Activated naive CD8-positive, alpha-beta T cell treated with anti-CD3 and anti-CD28 coated beads, Interleukin-2, amount 10 ng/mL, durations not matched to agents 7 days and 5 days (primary cell): ENCODE data around the gene SFXN4. TPM values are rescaled to one million over a fixed set of nuclear protein-coding genes. Genes with fewer than 3 reads are reported as not detected.

Source experiments
- ATAC-seq: fragments of 150-1000 bp; cut with Tn5 transposase; one replicate; pipeline ENCODE4 v1.10.0; 2021; ENCODE audit warnings: low read depth, moderate library complexity
- POLR2A ChIA-PET: fragments of 350-600 bp; sonication (Branson Sonifier 250); formaldehyde crosslinking; loops from one replicate; lab custom pipeline; 2021; ENCODE audit warnings: antibody characterized with exemption; lab: Charles Lee
- DNase-seq: peaks from one replicate; pipeline ENCODE4 v3.0.0; 2021
- H3K27ac Mint-ChIP-seq: one replicate; pipeline ENCODE4 v1.8.0; 2022; ENCODE audit warnings: mild to moderate bottlenecking, mixed read lengths
- H3K27me3 Mint-ChIP-seq: one replicate; pipeline ENCODE4 v1.8.0; 2022; ENCODE audit warnings: mild to moderate bottlenecking, moderate library complexity, mixed read lengths
- H3K36me3 Mint-ChIP-seq: one replicate; pipeline ENCODE4 v1.8.0; 2021; ENCODE audit warnings: mild to moderate bottlenecking, mixed read lengths
- H3K4me1 Mint-ChIP-seq: one replicate; pipeline ENCODE4 v1.8.0; 2021; ENCODE audit warnings: mixed read lengths
- H3K4me3 Mint-ChIP-seq: one replicate; pipeline ENCODE4 v1.8.0; 2022; ENCODE audit warnings: mild to moderate bottlenecking, moderate library complexity, mixed read lengths
- H3K9me3 Mint-ChIP-seq: one replicate; pipeline ENCODE4 v1.8.0; 2021; ENCODE audit warnings: mixed read lengths
- total RNA-seq, 2 experiments: library from RNA; stranded (reverse); gene quantifications; one replicate each; pipeline ENCODE4 v1.2.3, GENCODE V29; 2021

SFXN4 gene
- 10 to 100 TPM; 23.2 to 24.1 TPM for total RNA-seq

- H3K36me3 Mint-ChIP-seq = peaks cover 23% of the 10 kb centered on the region
- peak within 1 kb of the TSS; percentile 92 for H3K4me3 Mint-ChIP-seq
- DNase-seq (peak; percentile 92), ATAC-seq (peak; percentile 91)
- H3K9me3 Mint-ChIP-seq = no peaks in the 10 kb centered on the region
- peaks cover 29% of the 10 kb centered on the region for H3K4me1 Mint-ChIP-seq
- no peaks in the 10 kb centered on the region for H3K27me3 Mint-ChIP-seq
- peak within 1 kb of the TSS; percentile 96 for H3K27ac Mint-ChIP-seq
- POLR2A ChIA-PET = interaction anchor here (0.7 to 3.0 kb wide), 16 partner anchors 14 to 706 kb away, joined by 3 to 12 read pairs (median 4); partner anchors contain the start of genes DENND10 and GRK5
Measured at GRCh38 chr10:119165171-119166117, at the start of gene SFXN4. SFXN4 (minus strand) TSS chr10:119165714; CDS start chr10:119165647, 67 bp downstream.

GRCh38 chr10:119211625-119212441 lies 46.3 kb upstream of the SFXN4 start:
- Mint-ChIP-seq H3K27ac (peak overlapping the region; percentile 94), H3K9me3 (no peaks in the 10 kb centered on the region), H3K27me3 (no peaks in the 10 kb centered on the region), H3K4me3 (peak overlapping the region; percentile 83), H3K4me1 (peaks cover 56% of the 10 kb centered on the region), H3K36me3 (peaks cover 5% of the 10 kb centered on the region)
- POLR2A ChIA-PET = interaction anchor here (0.6 to 1.6 kb wide), 8 partner anchors 47 to 553 kb away, joined by 3 to 11 read pairs (median 4); partner anchors contain the start of genes RGS10 and SFXN4
- peak; percentile 0 for ATAC-seq
- no peak for DNase-seq

GRCh38 chr10:119211176-119211575 lies 45.7 kb upstream of the SFXN4 start:
- H3K4me3 Mint-ChIP-seq = peak overlapping the region; percentile 83
- DNase-seq (no peak), ATAC-seq (no peak)
- peak overlapping the region; percentile 94 for H3K27ac Mint-ChIP-seq
- peaks cover 5% of the 10 kb centered on the region for H3K36me3 Mint-ChIP-seq
- no peaks in the 10 kb centered on the region for H3K27me3 Mint-ChIP-seq
- H3K4me1 Mint-ChIP-seq = peaks cover 60% of the 10 kb centered on the region
- POLR2A ChIA-PET = interaction anchor here (0.6 to 1.6 kb wide), 6 partner anchors 46 to 204 kb away, joined by 3 to 11 read pairs (median 4); partner anchors contain the start of gene SFXN4
- no peaks in the 10 kb centered on the region for H3K9me3 Mint-ChIP-seq

DNA sequence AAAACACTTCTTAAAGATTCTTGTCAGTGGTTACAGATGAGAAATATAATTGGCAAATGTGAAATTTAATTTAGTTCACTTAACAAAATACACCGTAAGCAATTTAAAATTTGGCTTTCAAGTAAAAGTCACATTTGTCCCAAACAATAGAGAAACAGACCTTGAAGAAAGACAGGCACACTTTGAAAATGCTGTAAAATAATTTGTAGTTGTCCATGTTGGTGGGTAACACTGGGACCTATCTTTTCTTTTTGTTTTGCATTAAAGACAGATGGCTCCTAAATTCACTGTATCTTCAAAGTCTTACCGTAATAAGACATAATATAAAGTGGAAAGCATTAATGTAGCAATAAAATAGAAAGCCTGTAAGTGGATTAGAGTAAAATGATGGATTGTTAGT lies 45.1 kb upstream of the SFXN4 start:
- POLR2A ChIA-PET = interaction anchor here (1.6 to 2.9 kb wide), 3 partner anchors 79 to 96 kb away, joined by 5 to 10 read pairs (median 10); no protein-coding TSS in a partner anchor
- Mint-ChIP-seq H3K4me3 (no peak overlapping the region), H3K4me1 (peaks cover 63% of the 10 kb centered on the region), H3K27me3 (no peaks in the 10 kb centered on the region), H3K27ac (peak overlapping the region; percentile 94), H3K36me3 (peaks cover 5% of the 10 kb centered on the region), H3K9me3 (no peaks in the 10 kb centered on the region)
- no peak for ATAC-seq
- DNase-seq = no peak

- no peak for ATAC-seq
- Mint-ChIP-seq H3K4me3 (peak overlapping the region; percentile 97), H3K4me1 (peaks cover 59% of the 10 kb centered on the region), H3K9me3 (no peaks in the 10 kb centered on the region), H3K27me3 (no peaks in the 10 kb centered on the region), H3K36me3 (peaks cover 5% of the 10 kb centered on the region), H3K27ac (peak overlapping the region; percentile 90)
- POLR2A ChIA-PET = interaction anchor here (0.5 to 2.9 kb wide), 4 partner anchors 65 to 366 kb away, joined by 3 to 10 read pairs (median 6); no protein-coding TSS in a partner anchor
- no peak for DNase-seq
Measured at GRCh38 chr10:119209736-119210355, 44.3 kb upstream of the SFXN4 start.

DNA sequence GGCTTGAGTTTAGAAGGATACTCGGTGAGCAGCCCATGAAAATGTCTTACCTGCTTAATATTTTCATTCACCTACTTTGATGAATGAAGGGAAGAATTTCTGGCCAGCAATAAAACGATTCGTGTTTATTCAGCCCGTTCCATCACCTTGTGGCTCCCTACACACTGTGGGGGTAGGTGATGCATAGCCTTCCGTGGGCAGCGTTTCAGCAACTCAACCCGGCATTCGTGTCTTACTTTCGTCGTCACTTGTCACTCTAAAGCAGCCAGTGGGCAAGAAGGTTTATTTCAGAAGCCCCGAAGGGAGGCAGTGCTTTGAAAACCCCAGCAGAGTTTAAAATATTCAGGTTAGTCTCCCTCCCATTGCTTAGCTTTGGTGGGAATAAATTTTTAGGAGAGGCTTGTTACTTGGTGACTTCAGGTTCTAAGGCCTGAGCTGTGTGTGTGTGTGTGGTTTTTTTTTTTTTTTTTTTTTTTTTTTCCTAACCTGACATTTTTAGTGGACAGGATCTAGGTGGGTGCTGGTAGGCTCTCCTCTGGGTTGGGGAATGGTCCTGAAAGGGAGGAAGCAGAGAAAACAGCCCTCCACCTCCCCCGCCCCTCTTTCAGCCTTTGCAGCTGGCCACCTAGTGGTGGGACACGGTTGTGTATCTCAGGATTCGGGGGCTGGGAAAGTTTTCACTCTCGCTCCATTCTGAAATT lies 43.7 kb upstream of the SFXN4 start:
- H3K27me3 Mint-ChIP-seq = no peaks in the 10 kb centered on the region
- ATAC-seq (no peak), DNase-seq (peak; percentile 61)
- H3K4me3 Mint-ChIP-seq = peak overlapping the region; percentile 97
- H3K9me3 Mint-ChIP-seq = no peaks in the 10 kb centered on the region
- H3K4me1 Mint-ChIP-seq = peaks cover 58% of the 10 kb centered on the region
- peak overlapping the region; percentile 90 for H3K27ac Mint-ChIP-seq
- peaks cover 4% of the 10 kb centered on the region for H3K36me3 Mint-ChIP-seq
- POLR2A ChIA-PET = interaction anchor here (0.5 to 2.9 kb wide), 7 partner anchors 22 to 367 kb away, joined by 3 to 10 read pairs (median 4); no protein-coding TSS in a partner anchor

GRCh38 chr10:119208553-119208940 lies 43.0 kb upstream of the SFXN4 start:
- no peaks in the 10 kb centered on the region for H3K9me3 Mint-ChIP-seq
- peaks cover 52% of the 10 kb centered on the region for H3K4me1 Mint-ChIP-seq
- peak overlapping the region; percentile 97 for H3K4me3 Mint-ChIP-seq
- H3K27ac Mint-ChIP-seq = peak overlapping the region; percentile 90
- peaks cover 2% of the 10 kb centered on the region for H3K36me3 Mint-ChIP-seq
- no peaks in the 10 kb centered on the region for H3K27me3 Mint-ChIP-seq
- DNase-seq (no peak), ATAC-seq (no peak)
- POLR2A ChIA-PET = interaction anchor here (1.3 to 2.9 kb wide), 3 partner anchors 93 to 324 kb away, joined by 4 to 10 read pairs (median 10); no protein-coding TSS in a partner anchor

GRCh38 chr10:119207713-119208552 lies 42.4 kb upstream of the SFXN4 start:
- Mint-ChIP-seq H3K36me3 (peaks cover 2% of the 10 kb centered on the region), H3K9me3 (no peaks in the 10 kb centered on the region), H3K4me3 (peak overlapping the region; percentile 97), H3K4me1 (peaks cover 49% of the 10 kb centered on the region), H3K27me3 (no peaks in the 10 kb centered on the region), H3K27ac (peak overlapping the region; percentile 90)
- POLR2A ChIA-PET = interaction anchor here (0.6 to 2.9 kb wide), 16 partner anchors 18 to 518 kb away, joined by 3 to 25 read pairs (median 6); partner anchors contain the start of genes INPP5F, RGS10 and SFXN4
- ATAC-seq = peak; percentile 4
- DNase-seq = peak; percentile 75

DNA sequence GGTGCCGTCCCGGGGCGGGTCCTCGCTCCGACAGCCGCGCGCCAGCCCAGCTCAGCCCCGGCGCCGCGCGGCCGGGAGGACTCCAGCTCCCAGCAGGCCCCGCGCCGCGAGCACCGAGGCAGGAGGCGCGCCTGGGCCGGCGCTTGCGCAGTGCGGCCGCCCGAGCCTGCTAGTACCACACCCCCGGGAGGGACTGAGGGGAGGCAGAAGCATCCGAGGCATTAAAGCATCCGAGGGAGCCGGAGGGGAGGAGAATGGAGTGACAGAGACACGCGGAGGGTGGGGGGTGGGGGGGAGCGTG lies 41.8 kb upstream of the SFXN4 start, which contains the start of gene GRK5:
Gene GRK5, plus strand, starts transcription at position 206 of the 301 bp plus-strand sequence. CDS start 347 bp downstream, outside the sequence.
- peak; percentile 89 for ATAC-seq

GRCh38 chr10:119206603-119207365 lies 41.3 kb upstream of the SFXN4 start:
- ATAC-seq = peak; percentile 37
- POLR2A ChIA-PET = interaction anchor here (0.6 to 2.4 kb wide), 31 partner anchors 9 to 519 kb away, joined by 3 to 25 read pairs (median 4); partner anchors contain the start of genes BAG3, DENND10, INPP5F and RGS10
- H3K4me3 Mint-ChIP-seq = peak overlapping the region; percentile 96

More for the DNA sequence above, 41.8 kb upstream of the SFXN4 start, which contains the start of gene GRK5:
- Mint-ChIP-seq H3K27ac (peak within 1 kb of the TSS; percentile 99), H3K4me3 (peak within 1 kb of the TSS; percentile 97), H3K27me3 (no peaks in the 10 kb centered on the region), H3K4me1 (peaks cover 42% of the 10 kb centered on the region), H3K36me3 (no peaks in the 10 kb centered on the region), H3K9me3 (no peaks in the 10 kb centered on the region)
- POLR2A ChIA-PET = interaction anchor here (0.6 to 2.4 kb wide), 28 partner anchors 10 to 518 kb away, joined by 3 to 25 read pairs (median 5); partner anchors contain the start of genes BAG3, DENND10, INPP5F and RGS10
- peak; percentile 98 for DNase-seq

More at GRCh38 chr10:119206603-119207365, 41.3 kb upstream of the SFXN4 start:
- Mint-ChIP-seq H3K4me1 (peaks cover 37% of the 10 kb centered on the region), H3K9me3 (no peaks in the 10 kb centered on the region), H3K27me3 (no peaks in the 10 kb centered on the region), H3K27ac (peak overlapping the region; percentile 99), H3K36me3 (no peaks in the 10 kb centered on the region)
- peak; percentile 87 for DNase-seq
